EL (cell line): ENCODE results near the gene CDC14B.
"Not testable (repeated sequence)": the region's sequence is repeated elsewhere in the genome, so short reads cannot be mapped to it uniquely, and the experiment has no call there.

Experiments
- DNase-seq: peaks from one replicate; pipeline ENCODE4 v3.0.0-alpha.2; 2016

CDC14B gene

DNA sequence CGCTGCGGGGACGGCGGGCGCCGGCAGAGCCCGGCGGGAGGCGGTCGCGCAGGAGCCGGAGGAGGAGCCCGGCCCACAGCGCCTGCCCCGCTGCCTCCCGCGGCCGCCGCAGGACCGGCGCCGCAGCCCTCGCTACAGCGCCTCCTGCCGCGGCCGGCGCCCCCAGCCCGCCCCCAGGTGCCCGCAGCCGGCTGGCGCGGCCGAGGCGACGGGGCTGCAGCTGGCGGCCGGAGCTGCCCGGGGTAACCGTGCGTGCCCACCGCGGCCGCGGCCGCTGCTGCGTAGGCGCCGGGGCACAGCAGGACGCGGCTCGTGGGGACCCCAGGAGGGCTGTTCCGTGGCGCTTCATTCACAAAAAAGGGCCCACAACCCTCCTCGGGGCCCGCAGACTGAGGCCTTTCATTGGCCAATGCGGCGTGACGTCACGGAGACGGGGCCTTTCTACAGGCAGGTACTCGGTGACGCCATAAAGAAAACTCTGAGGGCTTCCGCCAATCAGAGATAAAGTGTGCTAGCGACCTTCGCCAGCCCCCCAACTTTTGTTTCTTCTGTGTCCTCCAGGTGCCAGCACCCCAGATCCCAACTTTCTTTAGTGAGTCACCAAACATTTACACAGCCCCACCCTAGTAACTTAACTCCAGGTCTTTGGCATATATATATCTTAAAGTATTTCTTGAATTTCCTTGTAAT, at the start of gene CDC14B:
Gene CDC14B (minus strand): TSS at position 353 of the 690 bp plus-strand sequence. CDS start 465 bp downstream, outside the sequence.
- peak; percentile 93 for DNase-seq

GRCh38 chr9:96668868-96669534, 49.4 kb upstream of the CDC14B start:
- DNase-seq = no peak

DNA sequence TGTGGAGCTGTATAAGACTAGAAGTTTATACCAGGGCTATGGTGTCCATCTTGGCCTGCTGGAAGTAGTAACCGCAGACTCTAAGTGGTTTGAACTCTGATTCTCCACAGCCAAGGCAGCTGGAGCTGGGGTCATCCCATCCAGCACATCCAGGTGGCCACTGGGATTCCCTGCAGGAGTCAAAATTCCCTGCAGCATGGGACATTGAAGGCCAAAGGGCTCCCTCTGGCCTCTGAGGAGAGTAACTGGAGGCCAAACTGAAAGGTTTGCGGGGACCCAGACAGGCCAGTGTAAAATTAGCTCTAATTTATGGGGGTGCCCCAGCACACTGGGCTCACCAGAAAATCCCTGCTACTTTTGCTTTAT, 47.7 kb upstream of the CDC14B start:
- no peak for DNase-seq

GRCh38 chr9:96666653-96667362, 47.2 kb upstream of the CDC14B start:
- peak; percentile 71 for DNase-seq

GRCh38 chr9:96665789-96666188, 46.1 kb upstream of the CDC14B start:
- no peak for DNase-seq

- no peak for DNase-seq
These were observed 44.0 kb upstream of the CDC14B start for GRCh38 chr9:96663506-96664120.

DNA sequence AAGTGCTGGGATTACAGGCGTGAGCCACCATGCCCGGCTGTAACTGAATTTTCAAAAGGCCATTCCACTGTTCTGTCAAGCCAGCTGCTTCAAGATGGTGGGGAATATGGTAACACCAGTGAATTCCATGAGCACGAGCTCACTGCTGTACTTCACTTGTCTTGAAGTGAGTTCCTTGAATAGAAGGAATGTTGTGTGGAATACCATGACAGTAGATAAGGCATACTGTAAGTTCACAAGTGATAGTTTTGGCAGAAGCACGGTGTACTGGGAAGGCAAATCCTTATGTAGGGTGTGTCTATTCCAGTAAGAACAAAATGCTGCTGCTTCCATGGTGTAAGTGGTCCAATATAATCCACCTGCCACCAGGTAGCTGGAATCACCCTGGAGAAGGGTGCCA, 42.1 kb upstream of the CDC14B start:
- peak; percentile 55 for DNase-seq

GRCh38 chr9:96660692-96661248, 41.1 kb upstream of the CDC14B start:
- no peak for DNase-seq

DNA sequence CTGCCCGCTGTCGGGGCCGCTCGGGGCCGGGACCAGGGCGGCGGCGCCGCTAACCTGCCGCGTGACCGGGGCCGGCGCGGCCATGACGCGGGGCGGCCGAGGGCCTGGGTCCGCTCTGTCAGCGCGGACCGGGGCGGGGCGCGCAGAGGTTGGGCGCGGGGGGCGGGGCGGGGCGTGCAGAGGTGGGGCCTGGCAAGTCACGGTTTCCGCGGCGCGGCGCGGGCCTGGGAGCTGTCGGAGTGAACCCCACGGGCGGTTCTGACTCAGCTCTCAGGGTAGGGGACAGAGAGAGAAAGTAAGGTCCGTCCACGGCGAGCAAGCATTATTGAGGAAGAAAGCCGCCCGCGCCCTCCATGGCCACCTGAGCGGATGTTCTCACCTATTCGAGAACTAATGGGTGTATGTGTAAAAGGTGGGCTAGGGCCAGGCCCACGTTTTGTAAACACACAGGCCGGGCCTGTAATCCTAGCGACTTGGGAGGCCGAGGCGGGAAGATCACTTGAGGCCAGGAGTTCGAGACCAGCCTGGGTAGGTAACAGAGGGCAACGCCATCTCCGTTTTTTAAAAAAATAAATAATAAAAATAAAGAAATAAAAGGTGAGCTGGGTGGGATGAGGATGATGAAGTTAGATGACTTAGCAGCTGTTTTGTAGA, 35.7 kb upstream of the CDC14B start, which contains the start of gene PRXL2C:
Gene PRXL2C (minus strand): TSS at position 120 of the 654 bp plus-strand sequence. CDS start 36 bp downstream, at position 84.
- peak; percentile 77 for DNase-seq

DNA sequence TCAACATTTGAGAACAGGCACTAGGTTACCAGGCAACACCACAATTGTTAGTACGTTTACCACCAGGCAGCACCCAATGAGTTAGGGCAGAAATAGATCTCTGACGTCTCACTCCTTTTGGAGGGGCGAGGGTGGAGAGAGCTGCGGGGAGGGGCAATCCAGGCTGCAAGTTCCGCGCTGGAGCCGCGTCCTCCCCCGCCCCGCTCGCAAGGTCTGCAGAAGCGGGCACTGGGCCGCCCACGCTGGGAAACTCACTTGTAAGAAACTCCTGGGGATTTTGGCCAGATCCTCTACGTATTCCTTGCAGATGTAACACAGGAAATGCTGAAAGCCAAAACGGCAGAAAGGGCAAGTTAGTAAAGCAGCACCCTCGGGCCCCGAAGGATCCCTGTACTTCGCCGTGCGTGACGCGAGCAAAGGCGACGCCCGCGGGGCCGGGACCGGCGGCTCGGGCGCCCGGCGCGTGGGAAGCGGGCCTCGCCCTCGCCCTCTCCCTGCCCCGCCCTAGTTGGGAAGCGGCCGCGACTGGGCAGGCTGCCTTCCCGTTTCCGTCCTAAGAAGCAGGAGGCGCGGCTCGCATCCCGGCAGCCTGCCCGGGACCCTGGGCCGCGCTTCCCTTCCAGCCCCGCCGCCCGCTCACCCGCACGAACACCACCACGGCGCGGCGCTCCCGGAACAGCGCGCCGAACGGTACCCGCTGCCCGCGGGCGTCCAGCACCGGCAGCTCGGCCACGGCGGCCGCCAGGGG, 35.0 kb upstream of the CDC14B start:
- peak; percentile 80 for DNase-seq

DNA sequence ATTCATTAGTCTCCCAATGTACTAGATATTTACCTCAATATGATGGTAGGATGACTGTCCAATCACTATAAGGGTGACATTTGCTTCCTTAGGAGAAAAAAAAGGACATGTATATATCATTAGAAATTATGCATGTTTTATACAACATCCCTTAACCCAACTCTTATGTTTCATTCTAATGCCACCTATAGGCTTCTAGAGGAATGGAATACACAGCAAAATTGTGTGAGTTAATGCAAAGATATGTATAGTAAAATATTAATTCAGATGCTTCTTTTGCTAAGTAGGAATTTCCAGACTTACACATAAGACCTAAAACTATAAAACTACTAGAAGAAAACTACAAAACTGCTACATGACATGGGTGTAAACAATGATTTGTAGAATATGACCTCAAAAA, 32.0 kb upstream of the CDC14B start:
- DNase-seq = peak; percentile 15

DNA sequence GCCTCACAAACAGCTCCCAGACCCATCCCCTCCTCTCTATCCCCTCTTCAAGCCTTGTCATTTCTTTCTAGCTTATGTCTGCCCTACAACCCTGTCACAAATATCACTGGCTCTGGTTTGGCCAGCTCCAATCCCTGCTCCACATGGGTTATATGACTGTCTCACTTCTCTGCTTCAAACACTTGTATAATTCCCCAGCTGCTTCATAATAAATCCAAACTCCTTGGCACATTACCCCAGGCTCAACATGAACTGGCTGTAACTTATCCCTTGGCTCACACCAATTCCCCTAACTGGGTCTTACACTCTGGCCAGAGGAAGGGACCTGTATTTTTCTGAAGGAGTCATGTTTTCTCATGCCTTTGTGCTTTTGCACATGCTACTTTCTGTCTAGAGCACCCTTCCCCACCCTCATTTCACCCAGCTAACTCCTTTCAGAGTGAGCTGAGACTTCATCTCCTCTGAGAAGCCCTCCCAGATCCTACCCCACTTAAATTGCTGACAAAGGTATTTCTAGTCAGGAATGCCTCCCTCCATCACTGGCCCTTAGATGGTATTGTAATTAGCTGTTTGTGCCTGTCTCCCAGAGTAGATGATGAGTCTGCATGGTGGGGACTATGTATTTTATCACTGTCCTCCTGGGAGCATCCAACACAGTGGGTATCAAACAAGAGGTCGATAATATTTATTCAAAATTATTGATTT, 30.1 kb upstream of the CDC14B start:
- DNase-seq = no peak

DNA sequence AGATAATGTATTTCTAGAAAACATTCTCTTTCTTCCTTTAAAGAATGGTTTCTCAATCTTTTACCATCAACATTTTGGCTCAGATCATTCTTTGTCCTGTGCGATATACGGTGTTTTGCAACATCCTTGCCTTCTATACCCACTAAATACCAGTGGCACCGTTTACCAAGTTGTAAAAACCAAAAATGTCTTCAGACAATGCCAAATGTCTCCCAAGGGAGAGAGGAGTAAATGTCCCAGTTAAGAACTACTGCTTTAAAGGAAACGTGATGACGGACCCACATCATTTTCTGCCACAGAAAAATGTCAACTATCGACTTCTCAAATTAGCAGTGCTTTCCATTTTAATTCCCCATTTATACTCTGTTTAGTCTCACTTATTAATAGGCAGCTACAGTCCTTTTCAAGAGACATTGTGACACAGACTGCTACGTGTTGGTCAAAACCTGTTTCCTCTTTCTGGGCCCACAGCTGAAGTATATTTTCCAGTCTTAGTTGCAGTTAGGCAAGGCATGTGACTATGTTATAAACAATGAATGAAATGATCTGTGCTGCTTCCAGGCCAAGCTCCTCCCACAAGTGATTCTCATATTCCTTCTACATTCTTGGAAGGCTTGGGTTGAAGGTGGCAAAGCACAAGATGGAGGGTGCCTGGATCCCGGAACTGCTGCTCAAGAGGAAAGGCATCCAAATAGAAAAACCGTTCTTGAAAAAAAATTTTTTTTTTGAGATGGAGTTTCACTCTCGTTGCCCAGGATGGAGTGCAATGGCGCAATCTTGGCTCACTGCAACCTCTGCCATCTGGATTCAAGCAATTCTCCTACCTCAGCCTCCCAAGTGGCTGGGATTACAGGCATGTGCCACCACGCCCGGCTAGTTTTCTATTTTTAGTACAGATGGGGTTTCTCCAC, 26.7 kb upstream of the CDC14B start:
- DNase-seq = peak; percentile 75

DNA sequence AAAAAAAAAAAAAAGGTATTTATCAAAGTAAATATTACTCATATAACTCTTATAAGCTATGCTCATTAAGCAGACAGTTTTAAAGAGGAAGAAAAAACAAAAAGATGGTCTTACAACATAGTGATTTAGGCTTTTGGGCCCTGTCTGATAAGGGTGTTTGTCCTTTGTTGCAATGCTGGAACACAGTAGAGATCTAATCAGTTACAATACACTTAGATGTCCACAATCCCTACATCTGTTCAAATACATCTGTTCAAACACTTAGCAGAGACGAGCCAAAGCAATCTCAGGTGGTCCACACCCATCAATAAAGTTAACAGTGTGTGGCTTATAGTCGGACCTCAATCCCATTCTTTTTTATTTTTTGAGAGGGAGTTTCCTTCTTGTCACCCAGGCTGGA, 24.5 kb upstream of the CDC14B start:
- DNase-seq = no peak

DNA sequence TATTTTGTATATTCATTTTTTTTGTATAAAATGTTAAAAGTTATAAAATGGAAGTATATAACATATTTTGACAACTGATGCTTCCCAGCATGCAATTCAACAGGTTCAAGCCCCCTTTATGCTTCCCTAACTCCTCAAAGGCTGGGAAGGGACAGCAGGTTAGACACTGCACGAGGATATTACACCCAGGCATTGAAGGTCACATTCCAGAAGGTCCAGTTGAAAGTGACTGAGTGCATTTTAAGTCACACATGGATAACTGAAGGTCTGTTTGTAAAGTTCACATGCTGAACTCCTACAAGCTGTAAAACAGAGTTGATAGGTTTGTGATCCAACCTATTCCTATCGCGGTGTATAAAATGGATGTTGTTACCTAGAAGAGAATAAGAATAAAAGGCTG, 21.9 kb upstream of the CDC14B start:
- DNase-seq = no peak

DNA sequence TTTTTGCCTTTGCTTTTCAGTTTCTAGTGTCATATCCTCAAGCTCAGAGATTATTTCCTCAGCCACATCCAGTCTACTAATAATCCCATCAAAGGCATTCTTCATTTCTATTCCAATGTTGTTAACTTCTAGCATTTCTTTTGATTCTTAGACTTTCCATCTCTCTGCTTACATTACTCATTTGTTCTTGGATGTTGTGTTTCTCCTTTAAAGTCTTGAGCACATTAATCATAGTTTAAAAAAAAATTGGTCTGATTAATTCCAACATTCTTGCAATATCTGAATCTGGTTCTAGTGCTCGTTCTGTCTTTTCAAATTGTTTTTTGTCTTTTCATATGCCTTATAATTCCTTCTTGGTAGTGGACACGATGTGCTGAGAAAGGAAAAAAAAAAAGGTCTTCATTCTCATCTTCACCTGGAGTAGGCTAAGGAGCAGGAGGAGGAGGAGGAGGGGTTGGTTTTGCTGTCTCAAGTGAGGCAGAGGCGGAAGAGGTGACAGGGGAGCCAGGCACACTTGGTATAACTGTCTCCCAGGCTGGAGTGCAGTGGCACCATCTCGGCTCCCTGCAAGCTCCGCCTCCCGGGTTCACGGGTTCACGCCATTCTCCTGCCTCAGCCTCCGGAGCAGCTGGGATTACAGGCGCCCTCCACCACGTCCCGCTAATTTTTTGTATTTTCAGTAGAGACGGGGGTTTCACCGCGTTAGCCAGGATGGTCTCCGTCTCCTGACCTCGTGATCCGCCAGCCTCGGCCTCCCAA, 19.1 kb upstream of the CDC14B start:
- no peak for DNase-seq

- DNase-seq = no peak
These were observed 16.7 kb upstream of the CDC14B start for GRCh38 chr9:96636368-96636767.

DNA sequence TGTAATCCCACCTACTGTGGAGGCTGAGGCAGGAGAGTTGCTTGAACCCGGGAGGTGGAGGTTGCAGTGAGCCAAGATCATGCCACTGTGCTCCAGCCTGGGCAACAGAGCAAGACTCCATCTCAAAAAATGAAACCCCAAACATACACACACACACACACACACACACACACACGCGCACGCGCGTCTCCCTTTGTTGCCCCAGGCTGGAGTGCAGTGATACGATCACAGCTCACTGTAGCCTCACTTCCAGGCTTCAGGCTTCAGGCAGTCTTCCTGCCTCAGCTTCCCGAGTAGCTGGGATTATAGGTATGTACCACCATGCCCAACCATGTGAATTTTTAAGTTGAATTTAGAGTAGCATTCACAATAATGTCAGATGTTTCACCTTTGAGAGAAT, 13.9 kb upstream of the CDC14B start:
- not testable (repeated sequence) for DNase-seq

- no peak for DNase-seq
These were observed 7.3 kb upstream of the CDC14B start for GRCh38 chr9:96626912-96627311.
